Fibroblast of lung (primary cell): ENCODE measurements around the gene NDST1.

Experiments used
- CTCF ChIP-seq, 2 donors: IDR thresholded peaks in 1 of 2; conservative IDR thresholded peaks in 1 of 2; 1 replicate in 1 of 2; 2 replicates in 1 of 2; pipeline ENCODE4 v1.5.1; 2011 to 2012; ENCODE audit warnings: low read length in 2 of 2, control low read depth in 1 of 2, inconsistent platforms in 1 of 2, low read depth in 1 of 2, mild to moderate bottlenecking in 1 of 2
- EZH2 ChIP-seq: IDR thresholded peaks from 2 replicates; pipeline ENCODE4 v1.5.1; 2012; ENCODE audit warnings: low read length, control low read depth, mild to moderate bottlenecking; ENCODE audit errors: missing control alignments

GRCh38 chr5:150605546-150605945 is 97.6 kb downstream of the NDST1 start:
- TF ChIP-seq CTCF (conservative IDR thresholded peaks at IDR 0.05 in 1 of 2, IDR thresholded peaks at IDR 0.05 in 1 of 2; ENCODE audit: low read depth in 1 of 2, low read length in 2 of 2) (no peak), EZH2 (no peak)
